WTC11 (cell line): ENCODE data around the gene PLEKHH3. TPM values are rescaled to one million over a fixed set of nuclear protein-coding genes. Genes with fewer than 3 reads are reported as not detected.

Experiments used
- ATAC-seq: fragments of 200-7000 bp; cut with Tn5 transposase; 2 replicates; pipeline ENCODE4 v1.10.0; 2021; ENCODE audit warnings: mild to moderate bottlenecking, moderate library complexity
- CTCF ChIA-PET: fragments of 300-600 bp; sonication (Branson Sonifier 250); formaldehyde crosslinking; loops from one replicate; lab custom pipeline; 2021; ENCODE audit warnings: antibody characterized with exemption; lab: Charles Lee
- POLR2A ChIA-PET: fragments of 350-600 bp; sonication (Branson Sonifier 250); formaldehyde crosslinking; loops from one replicate; lab custom pipeline; 2021; ENCODE audit warnings: antibody characterized with exemption; lab: Charles Lee
- DNase-seq: peaks from one replicate; pipeline ENCODE4 v3.0.0; 2021; ENCODE audit warnings: low spot score
- H3K27ac Mint-ChIP-seq: 2 replicates; pipeline ENCODE4 v1.8.0; 2021; ENCODE audit warnings: mixed read lengths
- H3K27me3 Mint-ChIP-seq: 2 replicates; pipeline ENCODE4 v1.8.0; 2021; ENCODE audit warnings: low read depth, mild to moderate bottlenecking, moderate library complexity, mixed read lengths
- H3K36me3 Mint-ChIP-seq: 2 replicates; pipeline ENCODE4 v1.8.0; 2021; ENCODE audit warnings: mixed read lengths
- H3K4me1 Mint-ChIP-seq: 2 replicates; pipeline ENCODE4 v1.8.0; 2022; ENCODE audit warnings: mixed read lengths
- H3K4me3 Mint-ChIP-seq: 2 replicates; pipeline ENCODE4 v1.8.0; 2021; ENCODE audit warnings: mild to moderate bottlenecking, moderate library complexity, mixed read lengths
- H3K9me3 Mint-ChIP-seq: 2 replicates; pipeline ENCODE4 v1.8.0; 2021; ENCODE audit warnings: mixed read lengths
- ATF6 ChIP-seq: sonication (generic); formaldehyde crosslinking; IDR thresholded peaks from 2 replicates; pipeline ENCODE4 v1.8.1; 2023; ENCODE audit warnings: mild to moderate bottlenecking, missing genetic modification reagents
- CBFB ChIP-seq: sonication (generic); formaldehyde crosslinking; IDR thresholded peaks from 2 replicates; pipeline ENCODE4 v1.8.1; 2022; ENCODE audit warnings: mild to moderate bottlenecking, low read depth, missing genetic modification reagents
- CTCF ChIP-seq: fragments of 200-600 bp; IDR thresholded peaks from 2 replicates; pipeline ENCODE4 v1.8.0; 2022; ENCODE audit warnings: antibody characterized with exemption
- E2F5 ChIP-seq: sonication (generic); formaldehyde crosslinking; IDR thresholded peaks from 2 replicates; pipeline ENCODE4 v1.8.1; 2022; ENCODE audit warnings: mild to moderate bottlenecking, moderate library complexity, missing genetic modification reagents
- FOXJ3 ChIP-seq: sonication (generic); formaldehyde crosslinking; IDR thresholded peaks from 2 replicates; pipeline ENCODE4 v1.9.0; 2021; ENCODE audit warnings: missing genetic modification reagents, mild to moderate bottlenecking, borderline replicate concordance
- FOXK1 ChIP-seq: sonication (generic); formaldehyde crosslinking; IDR thresholded peaks from 2 replicates; pipeline ENCODE4 v1.8.0; 2022; ENCODE audit warnings: mild to moderate bottlenecking, moderate library complexity, missing genetic modification reagents
- GRHL2 ChIP-seq: fragments of 250-450 bp; sonication (Bioruptor Pico); IDR thresholded peaks from 2 replicates; pipeline ENCODE4 v1.8.0; 2022; ENCODE audit warnings: mild to moderate bottlenecking, moderate library complexity; ENCODE audit not compliant: insufficient replicate concordance, severe bottlenecking
- MYBL2 ChIP-seq: sonication (generic); formaldehyde crosslinking; IDR thresholded peaks from 2 replicates; pipeline ENCODE4 v1.8.1; 2023; ENCODE audit warnings: mild to moderate bottlenecking, moderate library complexity, missing genetic modification reagents
- NFATC4 ChIP-seq: fragments of 250-450 bp; sonication (Bioruptor Pico); IDR thresholded peaks from 2 replicates; pipeline ENCODE4 v1.9.0; 2021; ENCODE audit warnings: mild to moderate bottlenecking
- NFYB ChIP-seq: sonication (generic); formaldehyde crosslinking; conservative IDR thresholded peaks from 2 replicates; pipeline ENCODE4 v1.8.0; 2022; ENCODE audit warnings: low read depth, missing genetic modification reagents
- STAT6 ChIP-seq: sonication (generic); formaldehyde crosslinking; conservative IDR thresholded peaks from 2 replicates; pipeline ENCODE4 v1.8.1; 2023; ENCODE audit warnings: mild to moderate bottlenecking, low read depth, missing genetic modification reagents, moderate library complexity
- TEAD1 ChIP-seq: sonication (generic); formaldehyde crosslinking; IDR thresholded peaks from 2 replicates; pipeline ENCODE4 v1.8.0; 2022; ENCODE audit warnings: mild to moderate bottlenecking, missing genetic modification reagents
- TP53 ChIP-seq: sonication (generic); formaldehyde crosslinking; IDR thresholded peaks from 2 replicates; pipeline ENCODE4 v1.8.1; 2023; ENCODE audit warnings: mild to moderate bottlenecking, missing genetic modification reagents
- ZNF219 ChIP-seq: sonication (generic); formaldehyde crosslinking; IDR thresholded peaks from 2 replicates; pipeline ENCODE4 v1.8.0; 2023; ENCODE audit warnings: missing genetic modification reagents, mild to moderate bottlenecking, borderline replicate concordance
- ZNF232 ChIP-seq: sonication (generic); formaldehyde crosslinking; IDR thresholded peaks from 2 replicates; pipeline ENCODE4 v1.8.0; 2022; ENCODE audit warnings: mild to moderate bottlenecking, missing genetic modification reagents
- ZNF425 ChIP-seq: fragments of 250-450 bp; sonication (Bioruptor Pico); conservative IDR thresholded peaks from 2 replicates; pipeline ENCODE4 v1.9.0; 2021; ENCODE audit warnings: mild to moderate bottlenecking
- total RNA-seq: library from RNA; stranded (reverse); gene quantifications from 3 replicates; pipeline ENCODE4 v1.2.3, GENCODE V29; 2021
- TF ChIP-seq, protein P1 (sequence below): sonication (generic); formaldehyde crosslinking; IDR thresholded peaks from 2 replicates; pipeline ENCODE4 v1.8.0; 2022; ENCODE audit warnings: mild to moderate bottlenecking, missing genetic modification reagents

PLEKHH3 gene
- total RNA-seq, 1 experiment from 2014 or later = 40.2 TPM

DNA sequence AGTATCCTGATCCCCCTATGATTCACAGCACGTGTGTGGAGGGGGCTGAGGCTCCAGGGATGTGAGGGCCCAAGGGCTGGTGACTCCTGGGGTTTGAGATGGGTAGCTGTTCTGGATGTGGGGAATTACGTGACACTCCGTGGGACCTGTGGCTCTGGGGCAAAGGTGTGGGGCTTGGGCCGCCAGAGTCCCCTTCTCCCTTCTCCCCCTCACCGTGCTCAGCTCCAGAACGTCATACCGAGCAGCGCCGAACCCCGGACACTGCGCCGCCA lies 7.2 kb downstream of the PLEKHH3 start:
- Mint-ChIP-seq H3K4me3 (peak overlapping the region; percentile 57), H3K27ac (peak overlapping the region; percentile 87; the same call in 1 of the 2 replicates), H3K27me3 (peaks cover 3% of the 10 kb centered on the region), H3K36me3 (peaks cover 31% of the 10 kb centered on the region), H3K9me3 (no peaks in the 10 kb centered on the region), H3K4me1 (peaks cover 39% of the 10 kb centered on the region)
- CTCF ChIA-PET = interaction anchor here (1.0 to 4.9 kb wide), 10 partner anchors 10 to 155 kb away, joined by 3 to 58 read pairs (median 6); partner anchors contain the start of genes BECN1, CCR10, CNTNAP1 and PSMC3IP
- TF ChIP-seq FOXK1 (CRISPR knock-in tag) (no peak), TP53 (no peak), GRHL2 (CRISPR knock-in tag) (no peak), CBFB (CRISPR knock-in tag) (no peak), FOXJ3 (CRISPR knock-in tag) (no peak), NFATC4 (CRISPR knock-in tag) (no peak), STAT6 (CRISPR knock-in tag) (no peak), ZNF219 (CRISPR knock-in tag) (no peak), MYBL2 (CRISPR knock-in tag) (no peak), CTCF (no peak), ZNF232 (no peak), ZNF425 (CRISPR knock-in tag) (no peak)
- TF ChIP-seq, protein P1, sequence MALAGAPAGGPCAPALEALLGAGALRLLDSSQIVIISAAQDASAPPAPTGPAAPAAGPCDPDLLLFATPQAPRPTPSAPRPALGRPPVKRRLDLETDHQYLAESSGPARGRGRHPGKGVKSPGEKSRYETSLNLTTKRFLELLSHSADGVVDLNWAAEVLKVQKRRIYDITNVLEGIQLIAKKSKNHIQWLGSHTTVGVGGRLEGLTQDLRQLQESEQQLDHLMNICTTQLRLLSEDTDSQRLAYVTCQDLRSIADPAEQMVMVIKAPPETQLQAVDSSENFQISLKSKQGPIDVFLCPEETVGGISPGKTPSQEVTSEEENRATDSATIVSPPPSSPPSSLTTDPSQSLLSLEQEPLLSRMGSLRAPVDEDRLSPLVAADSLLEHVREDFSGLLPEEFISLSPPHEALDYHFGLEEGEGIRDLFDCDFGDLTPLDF (CRISPR knock-in tag) = no peak
- ATAC-seq = no peak
- DNase-seq = no peak
- POLR2A ChIA-PET = interaction anchor here (0.7 to 3.8 kb wide), 7 partner anchors 9 to 91 kb away, joined by 3 to 13 read pairs (median 4); partner anchors contain the start of genes PSMC3IP and TUBG2

DNA sequence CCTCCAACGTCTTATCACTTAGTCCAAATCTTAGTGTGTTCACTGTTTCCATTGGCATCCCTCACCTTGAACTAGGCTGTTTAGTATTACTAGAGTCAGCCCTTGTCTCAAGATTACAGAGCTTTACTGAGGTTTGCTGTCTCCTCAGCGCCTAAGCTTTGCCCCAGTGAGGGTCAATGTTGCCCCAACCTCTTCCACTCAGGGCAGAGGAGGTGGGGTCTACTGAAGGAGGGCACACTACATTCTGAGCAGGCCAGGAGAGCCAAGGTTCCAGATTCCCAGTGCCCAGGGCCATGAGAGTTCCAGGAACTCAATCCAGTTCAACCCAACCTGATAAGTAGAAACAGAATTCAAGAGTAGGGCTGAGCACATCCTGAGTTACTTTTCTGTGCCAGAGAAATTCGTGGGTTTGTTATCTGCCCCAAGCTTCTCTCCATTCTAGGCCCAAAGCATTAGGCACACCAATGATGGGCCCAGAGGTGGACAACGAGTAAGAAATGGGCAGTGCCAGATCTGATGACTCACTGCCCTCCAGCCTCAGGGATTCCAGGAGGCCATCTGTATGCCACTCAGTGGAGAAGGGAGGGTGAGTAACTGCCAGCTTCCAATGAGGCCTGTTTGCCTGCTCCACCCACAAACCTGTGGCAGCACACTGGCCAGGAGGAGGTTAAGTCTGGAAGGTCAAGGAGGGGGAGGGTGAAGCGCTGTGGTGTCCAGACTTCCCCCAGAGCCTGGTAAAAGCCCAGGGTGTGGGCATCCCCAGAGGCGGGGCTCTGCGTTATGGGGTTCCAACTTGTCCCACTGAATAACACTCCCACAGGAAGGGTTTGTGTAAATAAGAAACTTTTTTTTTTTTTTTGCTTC lies 9.5 kb downstream of the PLEKHH3 start:
- DNase-seq (no peak), ATAC-seq (no peak)
- CTCF ChIA-PET = interaction anchor here (0.9 to 4.9 kb wide), 6 partner anchors 12 to 96 kb away, joined by 3 to 58 read pairs (median 14); partner anchors contain the start of genes CCR10, PSMC3IP, RETREG3 and TUBG1
- Mint-ChIP-seq H3K36me3 (peaks cover 40% of the 10 kb centered on the region), H3K9me3 (no peaks in the 10 kb centered on the region), H3K27ac (peak overlapping the region; percentile 53; the same call in 1 of the 2 replicates), H3K4me1 (peaks cover 29% of the 10 kb centered on the region), H3K4me3 (no peak overlapping the region), H3K27me3 (peaks cover 3% of the 10 kb centered on the region)
- POLR2A ChIA-PET = interaction anchor here (0.6 to 3.8 kb wide), 3 partner anchors 12 to 89 kb away, joined by 3 to 13 read pairs (median 3); no protein-coding TSS in a partner anchor
- TF ChIP-seq ATF6 (CRISPR knock-in tag) = no peak
- no peak for TF ChIP-seq CBFB (CRISPR knock-in tag)
- TF ChIP-seq E2F5 = no peak
- no peak for TF ChIP-seq TEAD1 (CRISPR knock-in tag)
- no peak for TF ChIP-seq NFYB (CRISPR knock-in tag)
- TF ChIP-seq, protein P1 (CRISPR knock-in tag) = no peak
